GM23338 (cell line): ENCODE data around the gene HHIPL1. TPM values are rescaled to one million over a fixed set of nuclear protein-coding genes. Genes with fewer than 3 reads are reported as not detected.

ENCODE experiments used
- ATAC-seq: fragments of 200-7000 bp; cut with Tn5 transposase; 3 replicates; pipeline ENCODE4 v1.9.1; 2020
- DNase-seq: peaks from one replicate; pipeline ENCODE4 v3.0.0-alpha.2; 2015; ENCODE audit warnings: low spot score
- H2AFZ ChIP-seq: fragments of 200-600 bp; sonication (generic); 2 replicates; pipeline ENCODE4 v1.8.0; 2016; ENCODE audit warnings: antibody characterized with exemption, mild to moderate bottlenecking, moderate library complexity
- H3F3A ChIP-seq: fragments of 200-600 bp; sonication (generic); replicated peaks from 2 replicates; pipeline ENCODE4 v1.8.0; 2017; ENCODE audit warnings: antibody characterized with exemption, mixed run types, low read depth
- H3K27ac ChIP-seq: fragments of 200-600 bp; sonication (generic); 2 replicates; pipeline ENCODE4 v1.6.1; 2016; ENCODE audit warnings: low read depth
- H3K27me3 ChIP-seq: fragments of 200-600 bp; sonication (generic); 2 replicates; pipeline ENCODE4 v1.8.0; 2016; ENCODE audit warnings: mild to moderate bottlenecking, mixed run types, moderate library complexity; ENCODE audit not compliant: insufficient read depth
- H3K36me3 ChIP-seq: fragments of 200-600 bp; sonication (generic); 2 replicates; pipeline ENCODE4 v1.8.0; 2016; ENCODE audit warnings: mild to moderate bottlenecking; ENCODE audit not compliant: insufficient read depth
- H3K4me1 ChIP-seq: fragments of 200-600 bp; sonication (generic); 2 replicates; pipeline ENCODE4 v1.8.0; 2016; ENCODE audit warnings: mild to moderate bottlenecking, moderate library complexity; ENCODE audit not compliant: insufficient read depth
- H3K4me2 ChIP-seq: fragments of 200-600 bp; sonication (generic); 2 replicates; pipeline ENCODE4 v1.7.1; 2017; ENCODE audit warnings: mixed run types
- H3K4me3 ChIP-seq: fragments of 200-600 bp; sonication (generic); 2 replicates; pipeline ENCODE4 v1.6.1; 2016; ENCODE audit warnings: mixed run types
- H3K79me2 ChIP-seq: fragments of 200-600 bp; sonication (generic); replicated peaks from 2 replicates; pipeline ENCODE4 v1.8.0; 2017; ENCODE audit warnings: mild to moderate bottlenecking; ENCODE audit not compliant: insufficient read depth
- H3K9me2 ChIP-seq: fragments of 200-600 bp; sonication (generic); 2 replicates; pipeline ENCODE4 v1.8.0; 2017; ENCODE audit not compliant: insufficient read depth
- H4K20me1 ChIP-seq: fragments of 200-600 bp; sonication (generic); replicated peaks from 2 replicates; pipeline ENCODE4 v1.8.0; 2017; ENCODE audit warnings: mild to moderate bottlenecking; ENCODE audit not compliant: insufficient read depth
- H3K27ac Mint-ChIP-seq: 2 replicates; pipeline ENCODE4 v1.8.0; 2020; ENCODE audit warnings: inconsistent platforms, mild to moderate bottlenecking, moderate library complexity, mixed read lengths
- H3K27me3 Mint-ChIP-seq: 3 replicates; pipeline ENCODE4 v1.8.0; 2022; ENCODE audit warnings: low read depth, mild to moderate bottlenecking, moderate library complexity, mixed read lengths, inconsistent platforms; ENCODE audit not compliant: insufficient read depth, poor library complexity
- H3K36me3 Mint-ChIP-seq: 3 replicates; pipeline ENCODE4 v1.8.0; 2021; ENCODE audit warnings: low read depth, mild to moderate bottlenecking, inconsistent platforms, moderate library complexity, mixed read lengths
- H3K4me1 Mint-ChIP-seq: 3 replicates; pipeline ENCODE4 v1.8.0; 2020; ENCODE audit warnings: mild to moderate bottlenecking, inconsistent platforms, mixed read lengths
- H3K4me3 Mint-ChIP-seq: 3 replicates; pipeline ENCODE4 v1.8.0; 2021; ENCODE audit warnings: moderate library complexity, mild to moderate bottlenecking, inconsistent platforms, mixed read lengths
- H3K9me3 Mint-ChIP-seq: 3 replicates; pipeline ENCODE4 v1.8.0; 2020; ENCODE audit warnings: moderate library complexity, mild to moderate bottlenecking, inconsistent platforms, mixed read lengths
- CREB1 ChIP-seq: fragments of 250-450 bp; sonication (Bioruptor Pico); IDR thresholded peaks from 2 replicates; pipeline ENCODE4 v1.5.0; 2020; ENCODE audit warnings: low read depth, mild to moderate bottlenecking, moderate library complexity
- EZH2 ChIP-seq: fragments of 200-600 bp; sonication (generic); IDR thresholded peaks from one replicate; pipeline ENCODE4 v1.8.0; 2017; ENCODE audit warnings: antibody characterized with exemption, mild to moderate bottlenecking, low read depth; ENCODE audit not compliant: unreplicated experiment
- EZH2phosphoT487 ChIP-seq: fragments of 200-600 bp; sonication (generic); IDR thresholded peaks from one replicate; pipeline ENCODE4 v1.8.1; 2018; ENCODE audit warnings: antibody characterized with exemption; ENCODE audit not compliant: unreplicated experiment
- JUNB ChIP-seq: IDR thresholded peaks from one replicate; pipeline ENCODE4 v1.6.1; 2016; ENCODE audit warnings: antibody characterized with exemption; ENCODE audit not compliant: unreplicated experiment
- POLR2AphosphoS5 ChIP-seq: IDR thresholded peaks from 2 replicates; pipeline ENCODE4 v1.6.1; 2016; ENCODE audit warnings: antibody characterized with exemption, low read depth
- STAT1 ChIP-seq: IDR thresholded peaks from one replicate; pipeline ENCODE4 v1.6.1; 2016; ENCODE audit warnings: antibody characterized with exemption; ENCODE audit not compliant: unreplicated experiment
- ZNF114 ChIP-seq: fragments of 250-450 bp; sonication (Bioruptor Pico); IDR thresholded peaks from 2 replicates; pipeline ENCODE4 v1.5.0; 2020; ENCODE audit warnings: mild to moderate bottlenecking, moderate library complexity
- ZNF331 ChIP-seq: fragments of 250-450 bp; sonication (Bioruptor Pico); IDR thresholded peaks from 2 replicates; pipeline ENCODE4 v1.5.0; 2020; ENCODE audit warnings: low read depth, mild to moderate bottlenecking, moderate library complexity
- polyA plus RNA-seq: library from polyadenylated mRNA; unstranded; fragments of >200 nt; fragmentation: Nextera tagmentation; extraction: Ambion mirVana; gene quantifications from 2 replicates; pipeline ENCODE4 v1.2.1, GENCODE V29; 2016
- total RNA-seq: library from RNA; depleted of rRNA; stranded (reverse); fragments of >200 nt; shearing (Covaris generic); gene quantifications from 2 replicates; pipeline ENCODE4 v1.2.3, GENCODE V29; 2014
- TF ChIP-seq, protein P1 (sequence below): IDR thresholded peaks from one replicate; pipeline ENCODE4 v1.6.1; 2018; ENCODE audit warnings: antibody characterized with exemption; ENCODE audit not compliant: unreplicated experiment
- TF ChIP-seq, protein P2 (sequence below), 2 experiments: fragments of 200-600 bp in 1 of 2; sonication (generic) in 1 of 2; conservative IDR thresholded peaks; 2 replicates each; pipeline versions ENCODE4 v1.5.1 to v1.6.1; 2016 to 2017; ENCODE audit warnings: antibody characterized with exemption in 2 of 2, low read depth in 2 of 2, mild to moderate bottlenecking in 2 of 2, moderate library complexity in 1 of 2
- TF ChIP-seq, protein P3 (sequence below): IDR thresholded peaks from 2 replicates; pipeline ENCODE4 v1.6.1; 2016; ENCODE audit warnings: antibody characterized with exemption

HHIPL1 gene
- total and polyA plus RNA-seq, 2 experiments from 2014 or later: 1.9 to 2.0 TPM

GRCh38 chr14:99650189-99650588 is 5.3 kb downstream of the HHIPL1 start (continued):
- no peak for TF ChIP-seq JUNB
- TF ChIP-seq CREB1 (CRISPR knock-in tag): no peak
- TF ChIP-seq STAT1: no peak

- Histone ChIP-seq H2AFZ (no peak overlapping the region), H3K79me2 (no peaks in the 10 kb centered on the region), H3K4me2 (no peak overlapping the region), H3K9me2 (no peaks in the 10 kb centered on the region), H3K4me3 (no peak overlapping the region), H3F3A (no peaks in the 10 kb centered on the region), H3K36me3 (no peaks in the 10 kb centered on the region), H4K20me1 (no peaks in the 10 kb centered on the region), H3K27me3 (0 out of 2 replicates have a peak, but pooled peaks cover 3% of the 10 kb centered on the region), H3K27ac (no peak overlapping the region), H3K4me1 (no peaks in the 10 kb centered on the region)
- DNase-seq (no peak), ATAC-seq (no peak)
- Mint-ChIP-seq H3K27me3 (peaks cover 11% of the 10 kb centered on the region), H3K4me3 (no peak overlapping the region), H3K9me3 (no peaks in the 10 kb centered on the region), H3K4me1 (no peaks in the 10 kb centered on the region; the same call in 2 of the 3 replicates), H3K27ac (no peak overlapping the region), H3K36me3 (no peaks in the 10 kb centered on the region)
- TF ChIP-seq ZNF114 (CRISPR knock-in tag): no peak
These were observed 7.2 kb downstream of the HHIPL1 start for GRCh38 chr14:99651953-99652746.

GRCh38 chr14:99654235-99654985 is 9.5 kb downstream of the HHIPL1 start:
- peak; percentile 37 for DNase-seq
- H3K9me3 Mint-ChIP-seq: no peaks in the 10 kb centered on the region
- peaks cover 23% of the 10 kb centered on the region for H3K27me3 Mint-ChIP-seq
- Histone ChIP-seq H3K4me1 (0 out of 2 replicates have a peak, but pooled peaks cover 4% of the 10 kb centered on the region), H3K79me2 (no peaks in the 10 kb centered on the region), H3K4me2 (no peak overlapping the region), H4K20me1 (no peaks in the 10 kb centered on the region), H3K27me3 (peaks cover 23% of the 10 kb centered on the region), H2AFZ (no peak overlapping the region), H3K27ac (no peak overlapping the region), H3K4me3 (no peak overlapping the region), H3K9me2 (no peaks in the 10 kb centered on the region), H3K36me3 (no peaks in the 10 kb centered on the region), H3F3A (peaks cover 9% of the 10 kb centered on the region; the same call in 1 of the 2 replicates)
- H3K27ac Mint-ChIP-seq: no peak overlapping the region
- H3K4me3 Mint-ChIP-seq: no peak overlapping the region
- H3K36me3 Mint-ChIP-seq: no peaks in the 10 kb centered on the region
- peaks cover 2% of the 10 kb centered on the region; the same call in 1 of the 3 replicates for H3K4me1 Mint-ChIP-seq
- ATAC-seq: peak; percentile 14; the same call in 1 of the 3 replicates
- TF ChIP-seq, protein P1, sequence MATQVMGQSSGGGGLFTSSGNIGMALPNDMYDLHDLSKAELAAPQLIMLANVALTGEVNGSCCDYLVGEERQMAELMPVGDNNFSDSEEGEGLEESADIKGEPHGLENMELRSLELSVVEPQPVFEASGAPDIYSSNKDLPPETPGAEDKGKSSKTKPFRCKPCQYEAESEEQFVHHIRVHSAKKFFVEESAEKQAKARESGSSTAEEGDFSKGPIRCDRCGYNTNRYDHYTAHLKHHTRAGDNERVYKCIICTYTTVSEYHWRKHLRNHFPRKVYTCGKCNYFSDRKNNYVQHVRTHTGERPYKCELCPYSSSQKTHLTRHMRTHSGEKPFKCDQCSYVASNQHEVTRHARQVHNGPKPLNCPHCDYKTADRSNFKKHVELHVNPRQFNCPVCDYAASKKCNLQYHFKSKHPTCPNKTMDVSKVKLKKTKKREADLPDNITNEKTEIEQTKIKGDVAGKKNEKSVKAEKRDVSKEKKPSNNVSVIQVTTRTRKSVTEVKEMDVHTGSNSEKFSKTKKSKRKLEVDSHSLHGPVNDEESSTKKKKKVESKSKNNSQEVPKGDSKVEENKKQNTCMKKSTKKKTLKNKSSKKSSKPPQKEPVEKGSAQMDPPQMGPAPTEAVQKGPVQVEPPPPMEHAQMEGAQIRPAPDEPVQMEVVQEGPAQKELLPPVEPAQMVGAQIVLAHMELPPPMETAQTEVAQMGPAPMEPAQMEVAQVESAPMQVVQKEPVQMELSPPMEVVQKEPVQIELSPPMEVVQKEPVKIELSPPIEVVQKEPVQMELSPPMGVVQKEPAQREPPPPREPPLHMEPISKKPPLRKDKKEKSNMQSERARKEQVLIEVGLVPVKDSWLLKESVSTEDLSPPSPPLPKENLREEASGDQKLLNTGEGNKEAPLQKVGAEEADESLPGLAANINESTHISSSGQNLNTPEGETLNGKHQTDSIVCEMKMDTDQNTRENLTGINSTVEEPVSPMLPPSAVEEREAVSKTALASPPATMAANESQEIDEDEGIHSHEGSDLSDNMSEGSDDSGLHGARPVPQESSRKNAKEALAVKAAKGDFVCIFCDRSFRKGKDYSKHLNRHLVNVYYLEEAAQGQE: no peak
- TF ChIP-seq, protein P2, sequence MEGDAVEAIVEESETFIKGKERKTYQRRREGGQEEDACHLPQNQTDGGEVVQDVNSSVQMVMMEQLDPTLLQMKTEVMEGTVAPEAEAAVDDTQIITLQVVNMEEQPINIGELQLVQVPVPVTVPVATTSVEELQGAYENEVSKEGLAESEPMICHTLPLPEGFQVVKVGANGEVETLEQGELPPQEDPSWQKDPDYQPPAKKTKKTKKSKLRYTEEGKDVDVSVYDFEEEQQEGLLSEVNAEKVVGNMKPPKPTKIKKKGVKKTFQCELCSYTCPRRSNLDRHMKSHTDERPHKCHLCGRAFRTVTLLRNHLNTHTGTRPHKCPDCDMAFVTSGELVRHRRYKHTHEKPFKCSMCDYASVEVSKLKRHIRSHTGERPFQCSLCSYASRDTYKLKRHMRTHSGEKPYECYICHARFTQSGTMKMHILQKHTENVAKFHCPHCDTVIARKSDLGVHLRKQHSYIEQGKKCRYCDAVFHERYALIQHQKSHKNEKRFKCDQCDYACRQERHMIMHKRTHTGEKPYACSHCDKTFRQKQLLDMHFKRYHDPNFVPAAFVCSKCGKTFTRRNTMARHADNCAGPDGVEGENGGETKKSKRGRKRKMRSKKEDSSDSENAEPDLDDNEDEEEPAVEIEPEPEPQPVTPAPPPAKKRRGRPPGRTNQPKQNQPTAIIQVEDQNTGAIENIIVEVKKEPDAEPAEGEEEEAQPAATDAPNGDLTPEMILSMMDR (conservative IDR thresholded peaks at IDR 0.05; ENCODE audit: low read depth in 2 of 2): no peak
- TF ChIP-seq, protein P3, sequence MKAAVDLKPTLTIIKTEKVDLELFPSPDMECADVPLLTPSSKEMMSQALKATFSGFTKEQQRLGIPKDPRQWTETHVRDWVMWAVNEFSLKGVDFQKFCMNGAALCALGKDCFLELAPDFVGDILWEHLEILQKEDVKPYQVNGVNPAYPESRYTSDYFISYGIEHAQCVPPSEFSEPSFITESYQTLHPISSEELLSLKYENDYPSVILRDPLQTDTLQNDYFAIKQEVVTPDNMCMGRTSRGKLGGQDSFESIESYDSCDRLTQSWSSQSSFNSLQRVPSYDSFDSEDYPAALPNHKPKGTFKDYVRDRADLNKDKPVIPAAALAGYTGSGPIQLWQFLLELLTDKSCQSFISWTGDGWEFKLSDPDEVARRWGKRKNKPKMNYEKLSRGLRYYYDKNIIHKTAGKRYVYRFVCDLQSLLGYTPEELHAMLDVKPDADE: no peak
- TF ChIP-seq ZNF331 (CRISPR knock-in tag): no peak
- no peak for TF ChIP-seq POLR2AphosphoS5
- no peak for TF ChIP-seq JUNB
- TF ChIP-seq CREB1 (CRISPR knock-in tag): no peak
- TF ChIP-seq ZNF114 (CRISPR knock-in tag): no peak
- no peak for TF ChIP-seq EZH2
- no peak for TF ChIP-seq STAT1
- TF ChIP-seq EZH2phosphoT487: no peak
